HL-60 (cell line): ENCODE measurements around the gene COG4.
A peak's percentile ranks its signal among the peaks of the same experiment; 100 is the strongest.

Experiments used
- DNase-seq, 2 experiments: peaks; one replicate each; pipeline ENCODE4 v3.0.0-alpha.2; 2010 to 2020; ENCODE audit warnings: low read depth in 1 of 2, low spot score in 1 of 2
- H3K27ac ChIP-seq: fragments of 250-450 bp; sonication (Bioruptor Pico); replicated peaks from 2 replicates; pipeline ENCODE4 v1.5.1; 2020; ENCODE audit warnings: mild to moderate bottlenecking, moderate library complexity
- H3K27me3 ChIP-seq: fragments of 250-450 bp; sonication (Bioruptor Pico); 2 replicates; pipeline ENCODE4 v1.5.1; 2021; ENCODE audit warnings: mild to moderate bottlenecking, moderate library complexity; ENCODE audit not compliant: insufficient read depth, poor library complexity, severe bottlenecking
- H3K4me3 ChIP-seq: replicated peaks from 2 replicates; pipeline ENCODE4 v1.5.1; 2011; ENCODE audit warnings: mild to moderate bottlenecking, control low read depth, low read length; ENCODE audit not compliant: insufficient read depth
- GABPA ChIP-seq: IDR thresholded peaks from 2 replicates; pipeline ENCODE4 v1.6.1; 2012; ENCODE audit warnings: low read depth
- POLR2AphosphoS5 ChIP-seq: IDR thresholded peaks from 2 replicates; pipeline ENCODE4 v1.6.1; 2012; ENCODE audit warnings: low read depth
- SPI1 ChIP-seq: IDR thresholded peaks from 2 replicates; pipeline ENCODE4 v1.6.1; 2012; ENCODE audit warnings: low read depth, mild to moderate bottlenecking, borderline replicate concordance
- TF ChIP-seq, protein P1 (sequence below): IDR thresholded peaks from one replicate; pipeline ENCODE4 v1.5.1; 2011; ENCODE audit warnings: low read length, control low read depth, inconsistent platforms; ENCODE audit not compliant: insufficient read depth
- TF ChIP-seq, protein P2 (sequence below): IDR thresholded peaks from 2 replicates; pipeline ENCODE4 v1.6.1; 2012; ENCODE audit warnings: low read depth; ENCODE audit not compliant: insufficient replicate concordance

COG4 gene

DNA sequence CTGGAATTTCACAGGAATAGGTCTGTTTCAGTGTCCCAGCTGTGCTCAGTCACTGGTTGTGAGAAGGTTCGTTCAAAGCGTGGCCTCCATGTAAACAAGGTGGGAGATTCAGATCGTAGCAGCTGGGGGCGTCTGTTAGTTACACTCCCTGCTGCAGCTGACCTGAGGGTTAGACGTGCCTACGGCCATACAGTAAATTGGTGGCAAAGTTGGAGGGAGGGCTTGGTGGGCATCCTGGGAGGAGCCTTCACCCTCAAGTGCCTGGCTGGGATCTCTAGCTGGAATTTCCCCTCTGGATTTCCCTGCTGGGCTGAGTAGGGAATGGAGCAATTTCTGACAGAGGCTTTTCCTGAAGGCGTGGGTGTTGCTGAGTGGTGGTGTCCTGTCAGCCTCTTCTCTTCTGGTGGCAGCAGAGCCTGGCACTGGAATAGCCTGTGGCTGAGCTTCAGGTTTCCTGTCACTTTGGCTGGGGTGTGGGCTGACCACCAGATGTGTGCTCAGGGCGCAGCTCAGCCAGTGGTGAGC is 62.6 kb downstream of the COG4 start:
- no peak for TF ChIP-seq GABPA
- Histone ChIP-seq H3K27me3 (no peaks in the 10 kb centered on the region), H3K27ac (no peak overlapping the region), H3K4me3 (no peak overlapping the region)
- no peak for DNase-seq

DNA sequence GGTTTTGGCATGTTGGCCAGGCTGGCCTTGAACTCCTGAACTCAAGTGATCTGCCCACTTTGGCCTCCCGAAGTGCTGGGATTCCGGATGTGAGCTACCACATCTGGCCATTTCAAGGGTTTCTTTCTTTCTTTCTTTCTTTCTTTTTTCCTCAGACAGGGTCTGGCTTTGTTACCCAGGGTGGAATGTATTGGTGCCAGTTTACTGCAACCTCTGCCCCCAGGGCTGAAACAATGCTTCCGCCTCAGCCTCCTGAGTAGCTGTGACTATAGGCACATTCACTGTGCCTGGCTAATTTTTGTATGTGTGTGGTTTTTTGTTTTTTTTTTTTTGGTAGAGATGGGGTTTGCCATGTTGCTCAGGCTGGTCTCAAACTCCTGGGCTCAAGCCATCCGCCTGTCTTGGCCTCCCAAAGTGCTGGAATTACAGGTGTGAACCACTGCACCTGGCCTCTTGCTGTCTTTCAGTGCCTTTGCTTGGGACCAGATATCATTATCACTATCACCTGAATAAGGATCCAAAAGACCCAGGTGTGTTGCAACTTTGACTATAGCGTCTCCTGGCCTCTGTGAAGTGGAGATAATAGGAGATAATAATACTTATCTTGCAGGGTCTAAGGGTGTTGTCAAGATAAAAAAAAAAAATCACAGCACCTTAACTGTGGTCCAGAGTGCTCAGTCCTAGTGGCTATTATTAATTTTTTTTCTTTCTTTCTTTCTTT is 65.7 kb downstream of the COG4 start:
- no peak overlapping the region for H3K4me3 ChIP-seq
- DNase-seq, result no peak
- no peaks in the 10 kb centered on the region for H3K27me3 ChIP-seq
- no peak overlapping the region for H3K27ac ChIP-seq
- TF ChIP-seq GABPA, result no peak
- TF ChIP-seq, protein P1, sequence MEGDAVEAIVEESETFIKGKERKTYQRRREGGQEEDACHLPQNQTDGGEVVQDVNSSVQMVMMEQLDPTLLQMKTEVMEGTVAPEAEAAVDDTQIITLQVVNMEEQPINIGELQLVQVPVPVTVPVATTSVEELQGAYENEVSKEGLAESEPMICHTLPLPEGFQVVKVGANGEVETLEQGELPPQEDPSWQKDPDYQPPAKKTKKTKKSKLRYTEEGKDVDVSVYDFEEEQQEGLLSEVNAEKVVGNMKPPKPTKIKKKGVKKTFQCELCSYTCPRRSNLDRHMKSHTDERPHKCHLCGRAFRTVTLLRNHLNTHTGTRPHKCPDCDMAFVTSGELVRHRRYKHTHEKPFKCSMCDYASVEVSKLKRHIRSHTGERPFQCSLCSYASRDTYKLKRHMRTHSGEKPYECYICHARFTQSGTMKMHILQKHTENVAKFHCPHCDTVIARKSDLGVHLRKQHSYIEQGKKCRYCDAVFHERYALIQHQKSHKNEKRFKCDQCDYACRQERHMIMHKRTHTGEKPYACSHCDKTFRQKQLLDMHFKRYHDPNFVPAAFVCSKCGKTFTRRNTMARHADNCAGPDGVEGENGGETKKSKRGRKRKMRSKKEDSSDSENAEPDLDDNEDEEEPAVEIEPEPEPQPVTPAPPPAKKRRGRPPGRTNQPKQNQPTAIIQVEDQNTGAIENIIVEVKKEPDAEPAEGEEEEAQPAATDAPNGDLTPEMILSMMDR, result no peak
- TF ChIP-seq POLR2AphosphoS5, result no peak
- TF ChIP-seq SPI1, result no peak
- TF ChIP-seq, protein P2, sequence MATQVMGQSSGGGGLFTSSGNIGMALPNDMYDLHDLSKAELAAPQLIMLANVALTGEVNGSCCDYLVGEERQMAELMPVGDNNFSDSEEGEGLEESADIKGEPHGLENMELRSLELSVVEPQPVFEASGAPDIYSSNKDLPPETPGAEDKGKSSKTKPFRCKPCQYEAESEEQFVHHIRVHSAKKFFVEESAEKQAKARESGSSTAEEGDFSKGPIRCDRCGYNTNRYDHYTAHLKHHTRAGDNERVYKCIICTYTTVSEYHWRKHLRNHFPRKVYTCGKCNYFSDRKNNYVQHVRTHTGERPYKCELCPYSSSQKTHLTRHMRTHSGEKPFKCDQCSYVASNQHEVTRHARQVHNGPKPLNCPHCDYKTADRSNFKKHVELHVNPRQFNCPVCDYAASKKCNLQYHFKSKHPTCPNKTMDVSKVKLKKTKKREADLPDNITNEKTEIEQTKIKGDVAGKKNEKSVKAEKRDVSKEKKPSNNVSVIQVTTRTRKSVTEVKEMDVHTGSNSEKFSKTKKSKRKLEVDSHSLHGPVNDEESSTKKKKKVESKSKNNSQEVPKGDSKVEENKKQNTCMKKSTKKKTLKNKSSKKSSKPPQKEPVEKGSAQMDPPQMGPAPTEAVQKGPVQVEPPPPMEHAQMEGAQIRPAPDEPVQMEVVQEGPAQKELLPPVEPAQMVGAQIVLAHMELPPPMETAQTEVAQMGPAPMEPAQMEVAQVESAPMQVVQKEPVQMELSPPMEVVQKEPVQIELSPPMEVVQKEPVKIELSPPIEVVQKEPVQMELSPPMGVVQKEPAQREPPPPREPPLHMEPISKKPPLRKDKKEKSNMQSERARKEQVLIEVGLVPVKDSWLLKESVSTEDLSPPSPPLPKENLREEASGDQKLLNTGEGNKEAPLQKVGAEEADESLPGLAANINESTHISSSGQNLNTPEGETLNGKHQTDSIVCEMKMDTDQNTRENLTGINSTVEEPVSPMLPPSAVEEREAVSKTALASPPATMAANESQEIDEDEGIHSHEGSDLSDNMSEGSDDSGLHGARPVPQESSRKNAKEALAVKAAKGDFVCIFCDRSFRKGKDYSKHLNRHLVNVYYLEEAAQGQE, result no peak

DNA sequence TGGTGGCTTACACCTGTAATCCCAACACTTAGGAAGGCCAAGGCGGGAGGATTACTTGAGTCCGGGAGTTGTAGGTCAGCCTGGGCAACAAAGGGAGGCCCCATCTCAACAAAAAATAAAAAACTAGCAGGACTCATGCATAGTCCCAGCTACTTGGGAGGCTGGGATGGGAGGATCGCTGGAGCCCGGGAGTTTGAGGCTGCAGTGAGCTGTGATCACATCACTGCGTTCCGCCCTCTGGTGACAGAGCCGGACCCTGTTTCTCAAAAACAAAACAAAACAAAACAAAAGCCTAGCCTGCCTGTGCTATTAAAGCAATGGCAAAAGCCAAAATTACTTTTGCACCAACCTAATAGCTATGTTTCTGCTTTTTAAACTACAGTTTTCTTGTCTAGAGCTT is 67.4 kb downstream of the COG4 start:
- TF ChIP-seq, protein P2, result no peak
- TF ChIP-seq GABPA (no peak), POLR2AphosphoS5 (no peak), SPI1 (no peak)
- TF ChIP-seq, protein P1, result no peak
- no peak for DNase-seq
- Histone ChIP-seq H3K27me3 (no peaks in the 10 kb centered on the region), H3K4me3 (no peak overlapping the region), H3K27ac (no peak overlapping the region)

DNA sequence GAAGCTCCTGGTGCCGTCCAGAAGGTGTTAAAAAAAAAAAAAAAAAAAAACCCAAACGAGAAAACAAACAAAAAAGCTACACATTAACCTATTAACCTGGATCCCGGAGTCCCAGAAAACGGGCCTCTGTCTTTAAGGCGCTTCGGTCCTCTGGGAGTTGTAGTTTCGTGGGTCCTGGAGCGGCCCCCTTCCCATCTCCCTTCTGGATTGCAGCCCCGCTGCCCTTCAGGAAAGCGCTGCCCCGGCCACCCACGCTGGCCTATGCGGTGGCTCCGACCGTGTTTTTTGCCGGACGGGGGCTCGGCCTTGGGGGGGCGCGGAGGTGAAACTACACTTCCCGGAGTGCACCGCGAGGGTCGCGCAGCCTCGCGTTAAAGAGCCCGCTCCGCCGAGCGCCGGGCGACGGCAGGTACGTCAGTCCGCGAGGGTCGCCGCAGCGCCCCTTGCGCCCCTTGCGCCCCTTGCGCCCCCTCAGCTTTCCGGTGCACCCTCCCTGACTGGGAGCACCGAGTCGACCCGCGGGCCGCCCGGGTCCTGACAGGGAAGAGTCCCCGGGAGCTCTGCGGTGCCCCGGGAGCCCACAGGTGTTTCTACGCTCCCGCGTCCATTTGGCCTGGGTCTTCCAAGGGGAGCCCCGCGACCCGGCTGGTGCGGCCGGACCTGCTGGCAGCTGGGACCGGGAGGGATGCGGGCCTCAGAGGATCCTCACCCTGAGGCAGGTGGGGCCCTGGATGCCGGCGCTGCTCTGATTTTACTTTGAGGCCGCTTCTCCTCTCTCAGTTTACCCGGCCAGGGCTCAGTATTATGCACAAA is 68.9 kb downstream of the COG4 start, which contains the start of gene FCSK:
FCSK (plus strand) TSS at position 374 of the 813 bp plus-strand sequence. CDS start 8,596 bp downstream, outside the sequence.
- Histone ChIP-seq H3K4me3 (peak within 1 kb of the TSS; percentile 100), H3K27me3 (no peaks in the 10 kb centered on the region), H3K27ac (peak within 1 kb of the TSS; percentile 100)
- DNase-seq, result peak; percentile 42 to 57
- TF ChIP-seq, protein P2, result no peak
- TF ChIP-seq, protein P1, result no peak
- no peak for TF ChIP-seq GABPA
- no peak for TF ChIP-seq POLR2AphosphoS5
- TF ChIP-seq SPI1, result no peak
